ENCODE data around the gene TFB1M.

The TFB1M gene

DNA sequence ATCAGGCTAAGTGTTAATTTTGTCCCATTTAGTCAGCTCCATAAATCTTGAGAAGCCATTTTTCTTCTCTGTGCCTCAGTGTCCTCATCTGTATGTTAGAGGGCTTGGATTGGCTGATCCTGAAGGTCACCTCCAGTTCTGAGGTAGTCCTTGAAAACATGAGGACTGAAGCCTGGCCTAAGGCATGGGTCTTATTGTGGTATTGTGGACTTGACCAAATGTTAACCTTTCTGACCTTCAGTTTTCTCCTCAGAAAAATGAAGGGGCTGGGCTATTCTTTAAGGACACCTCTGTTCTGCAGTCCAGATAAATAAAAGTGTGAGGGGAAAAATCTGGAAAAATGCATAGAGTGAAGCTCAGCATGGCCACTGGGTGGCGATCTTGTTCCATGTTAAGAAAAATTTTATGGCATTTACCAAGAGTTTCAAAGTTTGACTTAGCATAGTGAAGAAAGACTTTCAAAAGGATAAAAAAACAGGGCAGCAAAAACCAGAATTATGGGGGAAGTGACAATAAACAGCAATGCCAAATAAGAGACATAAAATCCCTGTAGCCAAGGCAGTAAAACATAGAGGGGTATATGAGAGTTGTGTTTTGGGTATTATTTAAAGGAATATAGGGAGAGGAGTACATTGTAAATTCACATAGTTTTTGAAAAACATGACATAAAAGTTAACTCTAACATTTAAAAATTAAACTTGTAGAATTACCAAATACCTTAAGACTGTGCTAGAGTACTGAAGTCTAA, 13.2 kb upstream of the TFB1M start:
- Histone ChIP-seq H3K4me2 (ENCODE audit: low read length) (no peak overlapping the region), H3K36me3 (ENCODE audit: insufficient read depth, low read length) (no peaks in the 10 kb centered on the region), H3F3A (ENCODE audit: insufficient read depth, low read length) (no peaks in the 10 kb centered on the region), H3K27ac (ENCODE audit: low read depth, low read length, poor library complexity, severe bottlenecking) (peak overlapping the region; percentile 41), H3K9me2 (ENCODE audit: low read depth, low read length) (no peaks in the 10 kb centered on the region), H3K4me1 (ENCODE audit: insufficient read depth, low read length, severe bottlenecking) (peaks cover 18% of the 10 kb centered on the region), H3K4me3 (ENCODE audit: low read depth, low read length, poor library complexity, severe bottlenecking) (no peak overlapping the region), H3K79me2 (ENCODE audit: insufficient read depth, low read length) (no peaks in the 10 kb centered on the region), H2AFZ (ENCODE audit: low read length) (peak overlapping the region; percentile 96; the same call in 1 of the 2 replicates), H4K20me1 (ENCODE audit: insufficient read depth, low read length) (no peaks in the 10 kb centered on the region), H3K9ac (ENCODE audit: low read length) (no peak overlapping the region; the same call in 1 of the 2 replicates), H3K9me3 (ENCODE audit: low read length) (no peaks in the 10 kb centered on the region), H3K27me3 (ENCODE audit: insufficient read depth, low read length) (no peaks in the 10 kb centered on the region)
- TF ChIP-seq, protein P1, sequence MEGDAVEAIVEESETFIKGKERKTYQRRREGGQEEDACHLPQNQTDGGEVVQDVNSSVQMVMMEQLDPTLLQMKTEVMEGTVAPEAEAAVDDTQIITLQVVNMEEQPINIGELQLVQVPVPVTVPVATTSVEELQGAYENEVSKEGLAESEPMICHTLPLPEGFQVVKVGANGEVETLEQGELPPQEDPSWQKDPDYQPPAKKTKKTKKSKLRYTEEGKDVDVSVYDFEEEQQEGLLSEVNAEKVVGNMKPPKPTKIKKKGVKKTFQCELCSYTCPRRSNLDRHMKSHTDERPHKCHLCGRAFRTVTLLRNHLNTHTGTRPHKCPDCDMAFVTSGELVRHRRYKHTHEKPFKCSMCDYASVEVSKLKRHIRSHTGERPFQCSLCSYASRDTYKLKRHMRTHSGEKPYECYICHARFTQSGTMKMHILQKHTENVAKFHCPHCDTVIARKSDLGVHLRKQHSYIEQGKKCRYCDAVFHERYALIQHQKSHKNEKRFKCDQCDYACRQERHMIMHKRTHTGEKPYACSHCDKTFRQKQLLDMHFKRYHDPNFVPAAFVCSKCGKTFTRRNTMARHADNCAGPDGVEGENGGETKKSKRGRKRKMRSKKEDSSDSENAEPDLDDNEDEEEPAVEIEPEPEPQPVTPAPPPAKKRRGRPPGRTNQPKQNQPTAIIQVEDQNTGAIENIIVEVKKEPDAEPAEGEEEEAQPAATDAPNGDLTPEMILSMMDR (IDR thresholded peaks at IDR 0.05; ENCODE audit: low read length), result peak; percentile 88
- TF ChIP-seq EZH2 (IDR thresholded peaks at IDR 0.05; ENCODE audit: borderline replicate concordance, low read length), result no peak

DNA sequence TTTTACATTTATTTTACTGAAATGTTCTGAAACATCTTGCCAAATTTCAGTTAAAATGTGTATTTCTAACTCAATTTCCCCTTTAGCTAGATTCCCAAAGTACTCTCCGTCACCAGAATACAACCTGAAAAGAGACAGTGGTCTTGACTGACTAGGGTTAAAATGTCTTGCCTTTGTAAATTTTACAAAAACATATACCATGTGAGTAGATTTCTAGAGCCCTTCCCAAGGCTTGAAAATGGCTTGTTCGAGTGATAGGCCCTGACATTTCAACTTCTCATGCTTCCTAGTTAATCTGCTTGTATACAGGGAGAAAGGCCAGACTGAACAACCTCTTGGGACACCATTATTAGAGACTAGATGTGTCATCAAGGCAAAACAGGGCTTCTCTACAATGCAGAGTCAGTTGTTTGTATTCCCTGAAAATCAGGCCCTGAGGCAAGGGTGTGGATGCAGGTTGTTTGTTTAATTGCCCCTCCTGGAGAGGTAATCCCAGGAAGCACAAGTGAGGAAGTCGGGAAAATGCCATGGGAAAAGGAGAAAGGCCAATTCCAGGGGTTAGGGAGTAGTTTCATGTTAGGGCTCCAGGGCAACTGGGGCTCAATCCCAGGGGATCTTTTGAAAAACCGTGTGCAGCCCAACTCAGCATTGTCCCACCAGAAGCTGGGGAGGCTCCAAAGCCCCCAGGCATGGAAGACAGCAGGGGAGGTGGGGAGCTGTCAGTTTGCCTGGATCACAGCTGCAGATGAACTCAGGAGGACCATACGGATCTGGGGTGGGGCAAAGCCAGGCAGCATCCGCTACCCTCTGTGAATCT, 11.6 kb upstream of the TFB1M start:
- no peak overlapping the region for H3K4me2 ChIP-seq (ENCODE audit: low read length)

GRCh38 chr6:155324993-155325392, 10.7 kb upstream of the TFB1M start:
- H3K4me2 ChIP-seq (ENCODE audit: low read length), result no peak overlapping the region
- no peak overlapping the region for H3K4me3 ChIP-seq (ENCODE audit: low read depth, low read length, poor library complexity, severe bottlenecking)
- no peak overlapping the region for H3K9ac ChIP-seq (ENCODE audit: low read length)
- H3K27me3 ChIP-seq (ENCODE audit: insufficient read depth, low read length), result no peaks in the 10 kb centered on the region
- no peak overlapping the region for H2AFZ ChIP-seq (ENCODE audit: low read length)
- no peaks in the 10 kb centered on the region for H3K9me2 ChIP-seq (ENCODE audit: low read depth, low read length)
- H4K20me1 ChIP-seq (ENCODE audit: insufficient read depth, low read length), result no peaks in the 10 kb centered on the region
- H3K36me3 ChIP-seq (ENCODE audit: insufficient read depth, low read length), result no peaks in the 10 kb centered on the region
- peaks cover 18% of the 10 kb centered on the region for H3K4me1 ChIP-seq (ENCODE audit: insufficient read depth, low read length, severe bottlenecking)
- TF ChIP-seq EZH2 (IDR thresholded peaks at IDR 0.05; ENCODE audit: borderline replicate concordance, low read length), result no peak
- TF ChIP-seq, protein P1 (IDR thresholded peaks at IDR 0.05; ENCODE audit: low read length), result no peak
- no peaks in the 10 kb centered on the region for H3F3A ChIP-seq (ENCODE audit: insufficient read depth, low read length)
- no peak overlapping the region for H3K27ac ChIP-seq (ENCODE audit: low read depth, low read length, poor library complexity, severe bottlenecking)
- no peaks in the 10 kb centered on the region for H3K79me2 ChIP-seq (ENCODE audit: insufficient read depth, low read length)
- no peaks in the 10 kb centered on the region for H3K9me3 ChIP-seq (ENCODE audit: low read length)

More for the DNA sequence above, 11.6 kb upstream of the TFB1M start:
- Histone ChIP-seq H3K79me2 (ENCODE audit: insufficient read depth, low read length) (no peaks in the 10 kb centered on the region), H3K9ac (ENCODE audit: low read length) (no peak overlapping the region), H3K4me1 (ENCODE audit: insufficient read depth, low read length, severe bottlenecking) (peaks cover 18% of the 10 kb centered on the region), H3K36me3 (ENCODE audit: insufficient read depth, low read length) (no peaks in the 10 kb centered on the region), H2AFZ (ENCODE audit: low read length) (no peak overlapping the region), H3K9me2 (ENCODE audit: low read depth, low read length) (no peaks in the 10 kb centered on the region), H3F3A (ENCODE audit: insufficient read depth, low read length) (no peaks in the 10 kb centered on the region), H3K9me3 (ENCODE audit: low read length) (no peaks in the 10 kb centered on the region), H4K20me1 (ENCODE audit: insufficient read depth, low read length) (no peaks in the 10 kb centered on the region), H3K4me3 (ENCODE audit: low read depth, low read length, poor library complexity, severe bottlenecking) (no peak overlapping the region), H3K27me3 (ENCODE audit: insufficient read depth, low read length) (no peaks in the 10 kb centered on the region), H3K27ac (ENCODE audit: low read depth, low read length, poor library complexity, severe bottlenecking) (no peak overlapping the region)
- no peak for TF ChIP-seq EZH2 (IDR thresholded peaks at IDR 0.05; ENCODE audit: borderline replicate concordance, low read length)
- TF ChIP-seq, protein P1 (IDR thresholded peaks at IDR 0.05; ENCODE audit: low read length), result no peak

All from OCI-LY1 (cell line).